RWPE2 (cell line): Measurements from ENCODE around the gene CFAP100.

ENCODE experiments used
- ATAC-seq: fragments of 200-7000 bp; cut with Tn5 transposase; 3 replicates; pipeline ENCODE4 v1.9.1; 2021; ENCODE audit warnings: low read depth
- DNase-seq: peaks from one replicate; pipeline ENCODE4 v3.0.0-alpha.2; 2020; ENCODE audit warnings: low spot score
- H3K27ac ChIP-seq: fragments of 450-650 bp; 2 replicates; pipeline ENCODE4 v1.5.1; 2017; ENCODE audit warnings: mild to moderate bottlenecking; ENCODE audit not compliant: poor library complexity, severe bottlenecking
- H3K27me3 ChIP-seq: fragments of 250-450 bp; sonication (Bioruptor Pico); 2 replicates; pipeline ENCODE4 v1.5.1; 2021; ENCODE audit warnings: mild to moderate bottlenecking, moderate library complexity; ENCODE audit not compliant: insufficient read depth, poor library complexity, severe bottlenecking
- H3K36me3 ChIP-seq: fragments of 250-450 bp; sonication (Bioruptor Pico); 2 replicates; pipeline ENCODE4 v1.5.1; 2020; ENCODE audit warnings: low read depth, mild to moderate bottlenecking, moderate library complexity
- H3K4me1 ChIP-seq: fragments of 250-450 bp; sonication (Bioruptor Pico); 2 replicates; pipeline ENCODE4 v1.5.1; 2021; ENCODE audit warnings: mild to moderate bottlenecking, moderate library complexity; ENCODE audit not compliant: insufficient read depth, poor library complexity, severe bottlenecking
- H3K4me3 ChIP-seq: fragments of 250-450 bp; sonication (Bioruptor Pico); 2 replicates; pipeline ENCODE4 v1.5.1; 2021; ENCODE audit warnings: mild to moderate bottlenecking, moderate library complexity; ENCODE audit not compliant: severe bottlenecking
- H3K9me3 ChIP-seq: fragments of 250-450 bp; sonication (Bioruptor Pico); 2 replicates; pipeline ENCODE4 v1.5.1; 2021; ENCODE audit warnings: mild to moderate bottlenecking, moderate library complexity; ENCODE audit not compliant: severe bottlenecking
- CTCF ChIP-seq: fragments of 450-650 bp; IDR thresholded peaks from one replicate; pipeline ENCODE4 v1.5.1; 2017; ENCODE audit warnings: mild to moderate bottlenecking, moderate library complexity; ENCODE audit not compliant: poor library complexity, severe bottlenecking

CFAP100 gene

DNA sequence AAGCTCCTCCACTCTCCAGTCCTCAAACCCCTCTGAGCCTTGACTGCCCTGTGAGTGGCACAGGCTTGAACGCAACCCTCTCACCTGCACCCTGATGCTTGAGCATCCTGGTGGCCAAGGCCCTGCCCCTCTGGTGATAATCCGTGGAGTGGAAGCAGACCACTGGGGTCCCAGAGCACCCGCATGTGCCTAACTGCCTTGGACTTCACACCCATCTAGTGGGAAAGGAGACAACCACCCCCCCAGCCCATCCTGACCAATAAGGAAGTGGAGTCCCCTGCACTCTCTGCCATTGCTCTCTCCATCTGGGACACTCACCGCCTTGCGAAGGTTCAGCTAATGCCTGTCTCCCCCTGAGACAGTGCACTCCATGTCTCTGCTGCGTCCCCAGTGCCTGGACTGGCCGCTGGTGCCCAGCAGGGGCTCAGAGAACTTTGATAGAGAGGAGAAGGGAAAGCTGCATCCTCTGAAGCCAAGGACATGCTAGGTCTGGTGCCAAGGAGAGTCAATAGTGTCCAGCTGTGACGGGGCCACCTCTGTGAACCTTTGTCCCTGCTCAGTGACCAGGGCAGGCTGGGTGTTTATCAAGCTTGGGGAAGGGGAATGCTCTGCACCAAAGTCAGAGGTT lies 40.9 kb upstream of the CFAP100 start:
- DNase-seq = peak; percentile 55
- H3K4me1 ChIP-seq = no peaks in the 10 kb centered on the region
- no peak overlapping the region for H3K27ac ChIP-seq
- no peaks in the 10 kb centered on the region for H3K9me3 ChIP-seq
- TF ChIP-seq CTCF = no peak
- no peak for ATAC-seq
- no peaks in the 10 kb centered on the region for H3K36me3 ChIP-seq
- no peak overlapping the region for H3K4me3 ChIP-seq
- peaks cover 31% of the 10 kb centered on the region for H3K27me3 ChIP-seq

DNA sequence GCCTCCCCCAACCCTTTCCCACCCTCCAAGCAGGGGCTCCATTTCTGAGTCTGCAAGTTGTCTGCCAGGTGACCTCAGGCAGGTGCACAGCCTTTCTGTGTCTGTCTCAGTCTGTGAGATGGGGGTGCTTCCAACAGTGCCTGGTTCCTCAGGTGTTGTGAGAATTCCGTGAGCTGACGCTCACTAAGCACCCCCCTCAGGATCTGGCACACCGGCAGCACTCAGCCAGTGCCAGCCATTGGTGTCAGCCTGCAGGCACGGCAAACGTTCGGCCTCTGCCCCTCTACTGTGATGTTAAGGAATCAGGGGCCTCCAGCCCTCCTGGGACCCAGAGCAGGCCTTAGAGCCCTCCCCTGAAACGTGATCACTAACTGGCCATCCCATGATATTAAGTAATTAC lies 39.9 kb upstream of the CFAP100 start:
- Histone ChIP-seq H3K4me3 (no peak overlapping the region), H3K9me3 (no peaks in the 10 kb centered on the region), H3K27me3 (peaks cover 31% of the 10 kb centered on the region), H3K27ac (no peak overlapping the region), H3K36me3 (no peaks in the 10 kb centered on the region), H3K4me1 (no peaks in the 10 kb centered on the region)
- no peak for ATAC-seq
- peak; percentile 15 for DNase-seq
- no peak for TF ChIP-seq CTCF

DNA sequence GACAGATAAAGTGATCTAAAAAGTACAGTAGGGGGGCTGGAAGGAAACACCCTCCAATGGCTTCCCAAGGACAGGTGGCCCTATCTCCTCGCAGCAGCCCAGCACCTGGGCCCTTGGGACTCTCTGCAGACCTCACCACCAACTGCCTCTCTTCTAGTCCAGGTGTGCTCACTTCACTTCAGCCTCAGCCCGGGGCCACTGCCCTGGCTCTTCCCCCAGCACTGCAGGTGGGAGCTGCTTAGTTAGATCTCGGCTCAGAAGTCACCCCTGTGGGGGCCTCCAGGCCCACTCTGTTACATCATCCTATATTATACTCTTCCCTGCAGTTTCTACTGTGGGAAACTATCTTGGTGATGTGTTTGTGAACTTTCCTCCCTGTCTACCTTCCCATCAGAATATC lies 39.5 kb upstream of the CFAP100 start:
- no peak for TF ChIP-seq CTCF
- DNase-seq = no peak
- peaks cover 31% of the 10 kb centered on the region for H3K27me3 ChIP-seq
- no peaks in the 10 kb centered on the region for H3K4me1 ChIP-seq
- no peak overlapping the region for H3K27ac ChIP-seq
- H3K36me3 ChIP-seq = no peaks in the 10 kb centered on the region
- no peaks in the 10 kb centered on the region for H3K9me3 ChIP-seq
- no peak overlapping the region for H3K4me3 ChIP-seq
- ATAC-seq = no peak

GRCh38 chr3:126355777-126356372 lies 38.8 kb upstream of the CFAP100 start:
- ATAC-seq = peak; percentile 6; the same call in 1 of the 3 replicates
- peaks cover 31% of the 10 kb centered on the region for H3K27me3 ChIP-seq
- H3K4me3 ChIP-seq = no peak overlapping the region
- H3K4me1 ChIP-seq = no peaks in the 10 kb centered on the region
- H3K9me3 ChIP-seq = no peaks in the 10 kb centered on the region
- TF ChIP-seq CTCF = no peak
- no peak overlapping the region for H3K27ac ChIP-seq
- no peak for DNase-seq
- no peaks in the 10 kb centered on the region for H3K36me3 ChIP-seq
